H54 (cell line): Measurements from ENCODE around the gene SRD5A3.
"Not testable (repeated sequence)": the region's sequence is repeated elsewhere in the genome, so short reads cannot be mapped to it uniquely, and the experiment has no call there.

Experiments
- DNase-seq: peaks from one replicate; pipeline ENCODE4 v3.0.0; 2011; ENCODE audit warnings: low spot score, mixed read lengths; ENCODE audit not compliant: insufficient read length
- FAIRE-seq: peaks from 3 replicates; lab custom pipeline; 2011; peaks lifted over from hg19 to GRCh38; lab: Jason Lieb, UNC
- POLR2A ChIP-seq: IDR thresholded peaks from 2 replicates; pipeline ENCODE4 v1.6.1; 2011; ENCODE audit warnings: low read depth, mild to moderate bottlenecking, low read length

Gene SRD5A3

DNA sequence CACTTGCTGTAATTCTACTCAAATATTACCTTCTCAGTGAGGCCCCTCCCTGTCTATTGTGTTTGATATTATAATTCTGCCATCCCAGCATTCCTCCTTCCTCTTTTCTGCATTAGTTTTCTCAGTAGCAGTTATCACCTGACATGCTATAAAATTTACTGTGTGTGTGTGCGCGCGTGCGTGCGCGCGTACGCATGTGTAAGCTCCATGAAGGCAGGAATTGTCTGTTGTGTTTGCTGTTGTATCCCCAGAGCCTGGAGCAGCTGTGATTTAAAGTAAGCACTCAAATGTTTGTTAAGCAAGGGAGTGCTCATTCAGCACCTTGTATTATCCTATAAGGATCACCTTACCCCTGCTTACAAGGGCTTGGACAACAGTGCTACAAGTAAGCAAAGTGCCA lies 8.6 kb downstream of the SRD5A3 start:
- TF ChIP-seq POLR2A = no peak
- no peak for DNase-seq
- FAIRE-seq = no peak

DNA sequence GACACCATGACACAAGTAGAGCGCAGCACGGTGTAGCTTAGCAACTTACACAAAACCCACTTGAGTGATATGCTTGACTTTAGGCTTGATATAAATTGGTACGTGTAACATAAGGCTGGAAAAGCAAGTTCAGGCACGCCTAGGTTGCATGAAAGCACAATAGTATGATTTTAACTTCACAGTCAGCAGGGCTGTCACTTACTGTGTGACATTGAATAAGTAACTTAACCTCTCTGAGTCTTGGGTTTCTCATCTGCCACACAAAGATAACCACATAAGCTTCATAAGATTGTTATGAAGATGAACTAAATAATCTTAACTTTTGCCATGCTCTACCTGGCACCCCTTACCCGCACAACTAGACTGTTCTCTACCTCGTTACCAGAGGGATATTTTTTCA lies 9.5 kb downstream of the SRD5A3 start:
- TF ChIP-seq POLR2A = no peak
- FAIRE-seq (no peak), DNase-seq (no peak)

DNA sequence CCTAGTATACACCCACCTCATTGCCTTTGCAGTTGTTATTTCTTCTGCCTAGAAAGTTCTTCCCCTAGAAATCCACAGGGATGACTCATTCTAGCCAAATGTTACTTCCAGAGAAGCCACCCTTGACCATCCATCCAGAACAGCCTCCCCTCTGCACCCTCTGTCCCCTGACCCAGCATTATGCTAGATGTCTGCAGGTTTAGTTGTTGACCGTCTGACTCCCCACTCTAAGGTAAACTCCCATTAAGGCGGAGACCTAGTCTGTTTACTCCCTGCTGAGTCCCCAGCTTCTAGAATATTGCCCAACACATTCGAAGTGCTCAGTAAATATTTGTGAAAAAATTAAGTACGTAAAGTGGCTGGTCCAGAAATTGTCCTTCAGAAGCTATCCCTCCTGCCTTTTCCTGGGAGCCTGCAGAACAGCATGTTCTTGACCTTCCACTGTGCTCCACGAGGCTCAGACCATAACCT lies 11.0 kb downstream of the SRD5A3 start:
- TF ChIP-seq POLR2A = no peak
- FAIRE-seq (no peak), DNase-seq (no peak)

DNA sequence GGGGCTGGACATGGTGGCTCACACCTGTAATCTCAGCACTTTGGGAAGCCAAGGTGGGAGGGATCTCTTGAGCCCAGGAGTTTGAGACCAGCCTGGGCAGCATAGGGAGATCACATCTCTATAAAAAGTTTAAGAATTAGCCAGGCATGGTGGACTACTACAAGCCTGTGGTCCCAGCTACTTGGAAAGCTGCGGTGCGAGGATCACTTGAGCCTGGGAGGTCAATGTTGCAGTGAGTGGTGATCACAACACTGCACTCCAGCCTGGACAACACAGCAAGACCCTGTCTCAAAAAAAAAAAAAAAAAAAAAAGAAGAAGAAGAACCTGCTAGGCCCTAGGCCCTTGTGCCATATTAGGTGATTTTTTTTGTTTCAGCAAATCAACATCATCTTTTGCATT lies 12.2 kb downstream of the SRD5A3 start:
- no peak for DNase-seq
- FAIRE-seq = no peak
- no peak for TF ChIP-seq POLR2A

DNA sequence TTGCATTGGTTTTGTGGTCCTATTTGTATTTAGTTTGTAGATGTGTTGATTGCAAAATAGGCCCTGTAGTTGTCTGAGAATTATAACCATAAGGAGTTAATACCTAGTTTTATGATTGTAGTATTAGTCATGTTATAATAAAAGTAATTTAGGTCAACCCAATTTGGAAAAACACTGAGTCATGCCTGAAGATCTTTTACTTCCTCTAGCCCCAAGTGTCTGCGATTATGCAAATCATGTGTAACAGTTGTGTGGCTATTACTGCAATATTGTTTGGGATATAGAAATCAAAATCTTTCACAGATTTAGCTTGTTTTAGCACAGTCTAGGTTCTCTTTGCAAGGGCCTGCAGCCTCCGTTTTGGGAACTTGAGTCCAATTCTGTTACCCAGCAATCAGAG lies 12.6 kb downstream of the SRD5A3 start:
- FAIRE-seq = no peak
- TF ChIP-seq POLR2A = no peak
- DNase-seq = no peak

DNA sequence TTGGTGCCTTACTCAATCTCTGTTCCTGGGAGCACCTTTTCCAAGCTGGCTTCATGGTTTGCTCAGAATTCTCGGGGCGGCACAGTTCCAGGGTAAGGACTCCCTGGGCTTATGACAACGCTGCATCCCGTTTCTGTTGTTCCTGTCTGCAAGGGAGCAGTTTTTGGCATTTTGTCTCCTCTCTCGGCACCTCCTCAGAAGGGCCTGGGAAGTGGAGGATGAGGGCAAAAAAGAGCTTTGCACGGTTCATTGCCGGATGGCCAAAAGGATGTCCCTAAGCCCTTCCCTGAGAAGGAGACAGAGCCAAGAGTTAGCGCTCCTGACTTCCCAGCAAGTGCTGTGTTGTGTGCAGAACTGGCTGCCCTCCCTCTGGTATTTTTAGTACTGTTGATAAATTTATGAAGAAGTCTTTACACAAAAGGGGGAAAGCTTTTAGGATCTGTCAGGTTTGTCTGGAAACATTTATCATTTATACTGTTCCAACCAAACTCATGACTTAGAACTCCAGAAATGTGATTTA lies 13.4 kb downstream of the SRD5A3 start:
- DNase-seq (no peak), FAIRE-seq (no peak)
- TF ChIP-seq POLR2A = no peak

DNA sequence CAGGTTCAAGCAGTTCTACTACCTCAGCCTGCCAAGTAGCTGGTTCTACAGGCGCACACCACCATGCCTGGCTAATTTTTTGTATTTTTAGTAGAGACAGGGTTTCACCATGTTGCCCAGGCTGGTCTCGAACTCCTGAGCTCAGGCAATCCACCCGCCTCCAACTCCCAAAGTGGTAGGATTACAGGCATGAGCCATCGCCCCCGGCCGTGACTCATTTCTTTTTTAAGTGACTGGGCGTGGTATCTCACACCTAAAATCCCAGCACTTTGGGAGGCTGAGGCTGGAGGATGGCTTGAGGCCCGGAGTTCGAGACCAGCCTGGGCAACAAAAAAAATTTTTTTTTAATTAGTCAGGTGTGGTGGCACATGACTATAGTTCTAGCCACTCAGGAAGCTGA lies 16.9 kb downstream of the SRD5A3 start:
- FAIRE-seq, DNase-seq: not testable (repeated sequence)

DNA sequence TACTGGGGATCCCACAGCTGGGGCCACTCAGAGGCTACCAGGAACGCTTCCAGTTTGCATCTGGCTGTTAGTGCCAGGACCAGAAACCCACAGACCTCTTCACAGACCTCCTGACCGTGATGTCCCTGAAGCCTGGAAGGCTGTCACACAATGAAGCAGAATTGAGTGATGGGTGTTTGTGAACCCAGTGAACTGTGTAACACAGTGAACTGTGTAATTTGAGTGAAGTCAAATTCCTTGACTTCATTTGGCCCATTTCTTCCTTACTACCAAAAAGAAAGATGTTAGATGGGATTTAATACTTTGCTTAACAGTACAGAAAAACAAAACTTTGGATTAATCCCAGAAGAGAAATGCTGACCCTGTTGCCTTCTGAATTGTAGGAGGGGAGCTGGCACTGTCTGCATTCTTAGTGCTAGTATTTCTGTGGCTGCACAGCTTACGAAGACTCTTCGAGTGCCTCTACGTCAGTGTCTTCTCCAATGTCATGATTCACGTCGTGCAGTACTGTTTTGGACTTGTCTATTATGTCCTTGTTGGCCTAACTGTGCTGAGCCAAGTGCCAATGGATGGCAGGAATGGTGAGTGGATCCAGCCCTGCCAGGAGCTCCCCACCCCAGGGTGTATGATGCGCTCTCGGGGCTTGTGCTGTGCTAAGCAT lies 17.8 kb downstream of the SRD5A3 start:
- DNase-seq (no peak), FAIRE-seq (no peak)
- TF ChIP-seq POLR2A = no peak

DNA sequence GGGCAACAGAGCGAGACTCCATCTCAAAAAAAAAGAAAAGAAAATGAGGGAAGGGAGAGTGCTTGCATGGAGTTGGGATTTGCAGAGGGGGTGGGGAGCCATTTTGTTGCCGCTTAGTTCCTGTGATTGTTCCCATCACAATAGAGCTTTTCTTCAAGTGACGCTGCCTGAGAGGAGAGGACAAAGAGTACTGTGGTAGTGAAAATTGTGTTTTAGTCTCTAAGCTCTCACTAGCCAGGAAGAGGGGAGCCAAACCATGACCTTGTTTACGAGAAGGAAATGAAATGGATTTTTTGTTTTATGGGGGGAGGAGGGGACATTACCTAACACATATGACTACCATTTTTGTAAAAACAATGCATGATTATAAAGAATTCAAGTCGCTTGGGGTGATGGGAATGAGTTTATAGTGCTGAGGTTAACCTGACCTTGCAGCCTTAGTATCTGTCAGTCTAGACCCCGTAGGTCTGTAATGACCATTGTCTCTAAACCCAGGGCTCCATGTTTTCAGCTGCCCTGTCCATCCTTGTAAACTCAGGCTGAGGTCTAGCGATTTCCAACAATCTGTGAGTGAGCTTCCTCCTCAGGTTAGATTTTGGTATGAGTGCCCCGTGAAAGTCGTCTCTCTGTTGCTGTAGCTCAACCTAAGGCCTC lies 18.8 kb downstream of the SRD5A3 start:
- TF ChIP-seq POLR2A = no peak
- FAIRE-seq = no peak
- no peak for DNase-seq

DNA sequence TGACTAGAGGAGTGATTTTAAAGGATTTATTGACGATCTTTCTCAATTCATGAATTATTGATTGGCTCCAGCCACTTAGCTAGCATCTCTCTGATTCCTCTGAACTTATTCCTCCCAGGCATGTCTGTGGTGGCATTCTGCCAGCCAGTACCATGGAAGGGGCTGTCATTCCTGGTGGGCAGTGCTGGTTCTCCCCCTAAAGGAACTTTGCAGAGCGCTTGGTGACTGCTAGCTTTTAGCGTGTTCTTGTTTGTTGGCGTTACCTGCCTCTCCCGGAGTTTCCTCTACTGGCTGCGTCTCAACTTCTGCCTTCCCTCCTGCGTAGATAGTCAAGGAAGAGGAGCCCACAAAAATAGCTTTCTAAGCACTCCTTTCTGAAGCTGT lies 19.3 kb downstream of the SRD5A3 start:
- TF ChIP-seq POLR2A = no peak
- no peak for DNase-seq
- no peak for FAIRE-seq

DNA sequence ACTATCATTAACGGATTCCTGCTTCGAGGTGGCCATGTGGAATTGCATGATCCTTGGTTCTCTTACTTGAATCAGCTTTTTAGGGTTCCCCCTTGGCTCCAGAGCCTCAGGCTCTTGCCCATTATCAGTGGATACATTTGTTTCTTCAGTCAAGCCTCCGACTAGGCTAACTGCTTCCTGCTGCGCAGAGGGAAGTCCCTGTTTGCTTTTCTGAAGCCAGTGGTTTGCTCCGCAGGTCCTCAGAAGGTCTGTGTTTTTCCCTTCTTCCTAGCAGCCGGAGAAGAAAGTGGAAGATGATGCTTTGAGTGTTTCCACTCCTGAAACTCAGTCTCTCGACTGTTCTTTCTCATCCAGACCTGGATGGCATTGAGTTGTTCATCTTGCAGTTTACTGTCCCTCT lies 20.6 kb downstream of the SRD5A3 start:
- no peak for FAIRE-seq
- TF ChIP-seq POLR2A = no peak

DNA sequence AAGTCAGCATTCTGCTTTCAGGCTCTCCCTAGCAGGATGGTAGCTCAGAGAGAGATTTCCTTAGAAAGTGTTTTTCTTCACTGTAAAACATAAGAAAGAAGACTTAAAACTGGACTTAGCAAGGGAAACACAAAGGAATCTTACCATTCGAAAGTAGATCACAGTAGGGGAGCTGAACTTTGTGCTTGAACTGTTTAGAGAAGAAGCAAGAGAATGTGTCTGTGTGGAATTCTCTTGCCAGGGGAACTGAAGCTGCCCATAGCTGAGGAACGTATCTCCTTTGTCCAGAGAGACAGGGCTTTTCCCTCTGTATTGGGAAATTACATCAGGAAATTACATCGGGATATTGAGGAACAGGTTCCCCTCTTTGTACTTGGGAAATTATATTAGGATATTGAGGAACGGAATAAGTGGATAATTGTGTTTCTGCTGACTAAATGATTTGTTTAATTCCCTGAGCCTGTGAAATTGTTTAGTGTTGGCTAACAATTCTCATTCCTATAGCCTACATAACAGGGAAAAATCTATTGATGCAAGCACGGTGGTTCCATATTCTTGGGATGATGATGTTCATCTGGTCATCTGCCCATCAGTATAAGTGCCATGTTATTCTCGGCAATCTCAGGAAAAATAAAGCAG lies 21.2 kb downstream of the SRD5A3 start:
- FAIRE-seq = no peak
- TF ChIP-seq POLR2A = no peak
- DNase-seq = no peak

More for the DNA sequence above, 20.6 kb downstream of the SRD5A3 start:
- no peak for DNase-seq

DNA sequence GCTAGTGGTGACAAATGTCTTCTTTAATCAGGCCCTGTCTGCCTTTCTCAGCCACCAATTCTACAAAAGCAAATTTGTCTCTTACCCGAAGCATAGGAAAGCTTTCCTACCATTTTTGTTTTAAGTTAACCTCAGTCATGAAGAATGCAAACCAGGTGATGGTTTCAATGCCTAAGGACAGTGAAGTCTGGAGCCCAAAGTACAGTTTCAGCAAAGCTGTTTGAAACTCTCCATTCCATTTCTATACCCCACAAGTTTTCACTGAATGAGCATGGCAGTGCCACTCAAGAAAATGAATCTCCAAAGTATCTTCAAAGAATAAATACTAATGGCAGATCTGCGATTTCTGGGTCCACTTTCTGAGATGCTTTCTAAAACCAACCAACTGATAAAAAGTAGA lies 23.9 kb downstream of the SRD5A3 start:
- TF ChIP-seq POLR2A = no peak
- no peak for DNase-seq
- no peak for FAIRE-seq

DNA sequence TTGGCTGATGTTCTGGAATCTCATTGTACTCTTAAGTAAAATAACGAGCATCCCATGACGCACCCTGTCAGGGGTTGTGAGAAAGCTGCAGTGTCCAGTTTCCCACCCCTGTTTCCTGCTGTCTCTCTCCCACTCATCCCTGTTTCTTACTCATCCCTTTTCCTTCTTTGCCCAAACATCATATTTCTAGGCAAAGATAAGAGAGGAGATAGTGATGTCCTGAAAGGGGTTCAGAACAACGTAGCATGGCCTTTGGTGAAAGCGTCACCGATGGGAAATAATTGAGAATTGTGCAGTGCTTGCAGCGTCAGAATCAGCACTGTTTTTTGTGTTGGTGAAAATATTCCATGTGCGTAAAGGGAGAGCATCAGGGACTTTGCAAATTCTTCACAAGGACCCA lies 26.2 kb downstream of the SRD5A3 start:
- TF ChIP-seq POLR2A = no peak
- FAIRE-seq (no peak), DNase-seq (no peak)
